C4-2B (cell line): ENCODE results near the gene P4HA3.

ENCODE experiments used
- ZFX ChIP-seq: fragments of 450-650 bp; IDR thresholded peaks from 2 replicates; pipeline ENCODE4 v1.6.1; 2017
- TF ChIP-seq, protein P1 (sequence below): fragments of 450-650 bp; conservative IDR thresholded peaks from 2 replicates; pipeline ENCODE4 v1.5.1; 2017; ENCODE audit warnings: mild to moderate bottlenecking

DNA sequence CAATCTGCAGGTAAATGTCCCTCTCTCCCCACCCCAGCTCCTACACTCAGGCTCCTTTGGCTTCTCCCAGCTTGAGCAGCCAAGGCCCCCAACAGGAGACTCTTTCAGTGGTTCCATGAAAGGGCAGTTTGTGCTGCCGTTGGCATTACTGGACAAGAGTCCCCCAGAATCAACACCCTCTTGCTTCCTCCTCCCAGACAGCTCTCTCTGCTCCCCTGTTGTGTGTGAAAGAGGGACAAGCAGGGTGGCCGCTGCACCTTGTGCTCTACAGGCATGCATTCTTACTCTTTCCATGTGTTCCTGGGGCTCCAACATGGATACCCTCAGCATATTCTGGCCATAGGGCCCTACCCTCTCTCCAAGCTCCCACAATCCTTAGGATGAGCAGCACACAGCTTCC, 48.7 kb downstream of the P4HA3 start:
- TF ChIP-seq, protein P1, sequence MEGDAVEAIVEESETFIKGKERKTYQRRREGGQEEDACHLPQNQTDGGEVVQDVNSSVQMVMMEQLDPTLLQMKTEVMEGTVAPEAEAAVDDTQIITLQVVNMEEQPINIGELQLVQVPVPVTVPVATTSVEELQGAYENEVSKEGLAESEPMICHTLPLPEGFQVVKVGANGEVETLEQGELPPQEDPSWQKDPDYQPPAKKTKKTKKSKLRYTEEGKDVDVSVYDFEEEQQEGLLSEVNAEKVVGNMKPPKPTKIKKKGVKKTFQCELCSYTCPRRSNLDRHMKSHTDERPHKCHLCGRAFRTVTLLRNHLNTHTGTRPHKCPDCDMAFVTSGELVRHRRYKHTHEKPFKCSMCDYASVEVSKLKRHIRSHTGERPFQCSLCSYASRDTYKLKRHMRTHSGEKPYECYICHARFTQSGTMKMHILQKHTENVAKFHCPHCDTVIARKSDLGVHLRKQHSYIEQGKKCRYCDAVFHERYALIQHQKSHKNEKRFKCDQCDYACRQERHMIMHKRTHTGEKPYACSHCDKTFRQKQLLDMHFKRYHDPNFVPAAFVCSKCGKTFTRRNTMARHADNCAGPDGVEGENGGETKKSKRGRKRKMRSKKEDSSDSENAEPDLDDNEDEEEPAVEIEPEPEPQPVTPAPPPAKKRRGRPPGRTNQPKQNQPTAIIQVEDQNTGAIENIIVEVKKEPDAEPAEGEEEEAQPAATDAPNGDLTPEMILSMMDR: no peak
- no peak for TF ChIP-seq ZFX
